OCI-LY3 (cell line): ENCODE data around the gene ADORA1.

ENCODE experiments used
- H2AFZ ChIP-seq: fragments of 200-600, 300-600 bp; shearing (Covaris generic); 2 replicates; pipeline ENCODE4 v1.6.0; 2014; ENCODE audit warnings: antibody characterized with exemption, low read depth, low read length
- H3K27ac ChIP-seq: fragments of 200-600, 300-600 bp; sonication (generic); 2 replicates; pipeline ENCODE4 v1.5.1; 2014; ENCODE audit warnings: mild to moderate bottlenecking, low read length, moderate library complexity, mixed read lengths
- H3K27me3 ChIP-seq: fragments of 200-600, 300-600 bp; sonication (generic); 2 replicates; pipeline ENCODE4 v1.6.1; 2014; ENCODE audit warnings: low read depth, low read length, mixed read lengths
- H3K36me3 ChIP-seq: fragments of 200-600, 300-600 bp; sonication (generic); replicated peaks from 2 replicates; pipeline ENCODE3; 2014; ENCODE audit warnings: low read depth, low read length, mixed read lengths
- H3K4me1 ChIP-seq: fragments of 300-600, 200-600 bp; sonication (generic); 2 replicates; pipeline ENCODE4 v1.6.1; 2014; ENCODE audit warnings: low read length, mixed read lengths
- H3K4me2 ChIP-seq: fragments of 200-600, 300-600 bp; sonication (generic); 2 replicates; pipeline ENCODE4 v1.6.1; 2014; ENCODE audit warnings: low read length, mixed read lengths
- H3K4me3 ChIP-seq: fragments of 300-600, 200-600 bp; sonication (generic); 2 replicates; pipeline ENCODE4 v1.5.1; 2014; ENCODE audit warnings: antibody characterized with exemption, mild to moderate bottlenecking, low read length, moderate library complexity
- H3K79me2 ChIP-seq: fragments of 300-600, 200-600 bp; shearing (Covaris generic); 2 replicates; pipeline ENCODE4 v1.6.1; 2014; ENCODE audit warnings: mild to moderate bottlenecking, low read length, mixed read lengths
- H3K9ac ChIP-seq: fragments of 300-600, 200-600 bp; shearing (Covaris generic); 2 replicates; pipeline ENCODE4 v1.6.0; 2014; ENCODE audit warnings: mild to moderate bottlenecking, low read length, moderate library complexity
- H3K9me3 ChIP-seq: fragments of 200-600, 300-600 bp; shearing (Covaris generic); 2 replicates; pipeline ENCODE4 v1.6.1; 2014; ENCODE audit warnings: low read length, mixed read lengths; ENCODE audit not compliant: insufficient read depth
- H4K20me1 ChIP-seq: fragments of 200-600, 300-600 bp; sonication (generic); 2 replicates; pipeline ENCODE4 v1.6.1; 2016; ENCODE audit warnings: low read length, mixed read lengths; ENCODE audit not compliant: insufficient read depth
- CTCF ChIP-seq: fragments of 200-600, 300-600 bp; sonication (generic); IDR thresholded peaks from 2 replicates; pipeline ENCODE4 v1.5.1; 2014; ENCODE audit warnings: antibody characterized with exemption, low read length, low read depth
- EZH2phosphoT487 ChIP-seq: fragments of 200-600 bp; shearing (Covaris generic); IDR thresholded peaks from 2 replicates; pipeline ENCODE4 v1.6.1; 2018; ENCODE audit warnings: antibody characterized with exemption, mixed run types, low read depth

The ADORA1 gene

GRCh38 chr1:203167913-203168200 lies 40.3 kb downstream of the ADORA1 start:
- Histone ChIP-seq H3K9ac (no peak overlapping the region), H3K9me3 (no peaks in the 10 kb centered on the region), H3K27ac (no peak overlapping the region), H3K4me3 (no peak overlapping the region), H3K79me2 (no peaks in the 10 kb centered on the region), H3K27me3 (peaks cover 47% of the 10 kb centered on the region), H2AFZ (no peak overlapping the region), H3K4me1 (peaks cover 6% of the 10 kb centered on the region), H3K4me2 (no peak overlapping the region), H4K20me1 (no peaks in the 10 kb centered on the region), H3K36me3 (no peaks in the 10 kb centered on the region)
- TF ChIP-seq EZH2phosphoT487 (no peak), CTCF (no peak)

- H3K4me3 ChIP-seq = no peak overlapping the region
- no peak overlapping the region for H3K9ac ChIP-seq
- no peaks in the 10 kb centered on the region for H3K36me3 ChIP-seq
- H3K79me2 ChIP-seq = no peaks in the 10 kb centered on the region
- H3K4me2 ChIP-seq = no peak overlapping the region
- H4K20me1 ChIP-seq = no peaks in the 10 kb centered on the region
- no peak for TF ChIP-seq CTCF
- TF ChIP-seq EZH2phosphoT487 = no peak
- peaks cover 11% of the 10 kb centered on the region for H3K4me1 ChIP-seq
- no peak overlapping the region for H3K27ac ChIP-seq
- no peak overlapping the region for H2AFZ ChIP-seq
- no peaks in the 10 kb centered on the region for H3K9me3 ChIP-seq
- peaks cover 43% of the 10 kb centered on the region for H3K27me3 ChIP-seq
Observed at GRCh38 chr1:203168256-203168786, 40.8 kb downstream of the ADORA1 start.

GRCh38 chr1:203168991-203169390 lies 41.5 kb downstream of the ADORA1 start:
- no peak overlapping the region for H3K4me2 ChIP-seq
- TF ChIP-seq EZH2phosphoT487 = no peak
- TF ChIP-seq CTCF = no peak
- H3K27me3 ChIP-seq = peaks cover 36% of the 10 kb centered on the region

GRCh38 chr1:203169770-203170520 lies 42.4 kb downstream of the ADORA1 start:
- TF ChIP-seq CTCF = no peak
- TF ChIP-seq EZH2phosphoT487 = no peak
- Histone ChIP-seq H3K4me1 (peaks cover 26% of the 10 kb centered on the region), H3K79me2 (no peaks in the 10 kb centered on the region), H4K20me1 (peaks cover 5% of the 10 kb centered on the region; the same call in 1 of the 2 replicates), H3K27me3 (peaks cover 35% of the 10 kb centered on the region), H3K4me2 (no peak overlapping the region), H2AFZ (no peak overlapping the region), H3K9me3 (no peaks in the 10 kb centered on the region), H3K4me3 (no peak overlapping the region), H3K27ac (no peak overlapping the region), H3K9ac (no peak overlapping the region), H3K36me3 (no peaks in the 10 kb centered on the region)

More at GRCh38 chr1:203168991-203169390, 41.5 kb downstream of the ADORA1 start:
- Histone ChIP-seq H3K36me3 (no peaks in the 10 kb centered on the region), H3K9ac (no peak overlapping the region), H3K4me3 (no peak overlapping the region), H2AFZ (no peak overlapping the region), H4K20me1 (peaks cover 1% of the 10 kb centered on the region; the same call in 1 of the 2 replicates), H3K79me2 (no peaks in the 10 kb centered on the region), H3K27ac (no peak overlapping the region), H3K9me3 (no peaks in the 10 kb centered on the region), H3K4me1 (peaks cover 17% of the 10 kb centered on the region)
